Bronchial epithelial cell (primary cell): ENCODE results near the gene TEX261. TPM values are rescaled to one million over a fixed set of nuclear protein-coding genes. Genes with fewer than 3 reads are reported as not detected.
A peak's percentile ranks its signal among the peaks of the same experiment; 100 is the strongest.

Source experiments
- DNase-seq: peaks from one replicate; pipeline ENCODE4 v3.0.0-alpha.2; 2010; ENCODE audit warnings: low read depth
- FAIRE-seq: peaks from 2 replicates; lab custom pipeline; 2011; peaks lifted over from hg19 to GRCh38; lab: Jason Lieb, UNC
- H3K27me3 ChIP-seq: 2 replicates; pipeline ENCODE4 v1.5.1; 2011; ENCODE audit warnings: low read length; ENCODE audit not compliant: control insufficient read depth, insufficient read depth
- H3K36me3 ChIP-seq: 2 replicates; pipeline ENCODE4 v1.5.1; 2011; ENCODE audit warnings: low read length; ENCODE audit not compliant: control insufficient read depth, insufficient read depth
- H3K4me3 ChIP-seq: 2 replicates; pipeline ENCODE4 v1.5.1; 2011; ENCODE audit warnings: mild to moderate bottlenecking, low read depth, low read length, control low read depth
- CTCF ChIP-seq: IDR thresholded peaks from 2 replicates; pipeline ENCODE4 v1.5.1; 2011; ENCODE audit warnings: mild to moderate bottlenecking, moderate library complexity, low read length, control low read depth, inconsistent platforms; ENCODE audit not compliant: insufficient read depth, severe bottlenecking
- total RNA-seq: library from RNA; depleted of rRNA; stranded (reverse); fragments of >200 nt; gene quantifications from 2 replicates; pipeline ENCODE4 v1.2.1, GENCODE V29; 2014

Gene TEX261
- total RNA-seq, 1 donor from 2014 or later, result 11.1 TPM

- no peak for FAIRE-seq
- DNase-seq, result no peak
- H3K27me3 ChIP-seq, result no peaks in the 10 kb centered on the region
- peak overlapping the region; percentile 89 for H3K4me3 ChIP-seq
- peaks cover 20% of the 10 kb centered on the region for H3K36me3 ChIP-seq
- TF ChIP-seq CTCF, result no peak
Measured at GRCh38 chr2:70992945-70993853, 1.5 kb downstream of the TEX261 start.

- FAIRE-seq, result peak; percentile 7
- no peak for DNase-seq
Measured at GRCh38 chr2:70991742-70992141, 2.9 kb downstream of the TEX261 start.

GRCh38 chr2:70991142-70991541, 3.5 kb downstream of the TEX261 start:
- Histone ChIP-seq H3K27me3 (no peaks in the 10 kb centered on the region), H3K4me3 (no peak overlapping the region), H3K36me3 (peaks cover 26% of the 10 kb centered on the region)
- TF ChIP-seq CTCF, result no peak
- FAIRE-seq (no peak), DNase-seq (no peak)

More at GRCh38 chr2:70991742-70992141, 2.9 kb downstream of the TEX261 start:
- Histone ChIP-seq H3K4me3 (no peak overlapping the region), H3K36me3 (peaks cover 26% of the 10 kb centered on the region), H3K27me3 (no peaks in the 10 kb centered on the region)
- no peak for TF ChIP-seq CTCF

GRCh38 chr2:70990216-70990615, 4.5 kb downstream of the TEX261 start:
- no peaks in the 10 kb centered on the region for H3K27me3 ChIP-seq
- DNase-seq, result no peak
- H3K36me3 ChIP-seq, result peaks cover 27% of the 10 kb centered on the region
- no peak overlapping the region for H3K4me3 ChIP-seq
- TF ChIP-seq CTCF, result no peak
- FAIRE-seq, result no peak

GRCh38 chr2:70988726-70989648, 5.7 kb downstream of the TEX261 start:
- no peaks in the 10 kb centered on the region for H3K27me3 ChIP-seq
- peaks cover 27% of the 10 kb centered on the region for H3K36me3 ChIP-seq
- TF ChIP-seq CTCF, result no peak
- DNase-seq, result no peak
- no peak for FAIRE-seq
- no peak overlapping the region for H3K4me3 ChIP-seq
